Measurements from ENCODE around the gene FLVCR2.

DNA sequence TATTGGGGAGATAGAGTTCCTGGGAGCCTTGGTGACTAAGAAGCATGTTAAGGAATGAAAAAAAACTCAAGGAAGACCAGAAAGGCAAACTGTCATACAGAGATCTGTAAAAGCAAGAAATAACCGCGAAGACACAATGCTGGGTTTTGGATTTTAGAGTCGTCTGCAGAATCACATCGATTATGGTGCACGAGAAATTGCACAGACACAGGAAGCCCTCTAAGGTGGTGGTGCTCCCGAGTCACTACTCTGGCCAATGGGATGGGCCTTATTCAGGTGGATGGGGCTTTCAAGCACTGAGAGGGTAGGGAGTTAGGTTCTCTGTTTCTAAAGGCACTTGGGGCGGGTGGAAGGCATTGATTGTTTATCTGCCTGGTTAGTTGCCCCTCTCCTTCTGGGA, 10.3 kb upstream of the FLVCR2 start:
- TF ChIP-seq FOXK2 (IDR thresholded peaks at IDR 0.05) (no peak), TARDBP (IDR thresholded peaks at IDR 0.05) (no peak), SUZ12 (IDR thresholded peaks at IDR 0.05) (no peak), FOXA1 (IDR thresholded peaks at IDR 0.05) (no peak), ZNF384 (IDR thresholded peaks at IDR 0.05) (no peak), FOXM1 (IDR thresholded peaks at IDR 0.05; ENCODE audit: borderline replicate concordance) (no peak), HDGF (IDR thresholded peaks at IDR 0.05; ENCODE audit: borderline replicate concordance) (no peak), ELF4 (IDR thresholded peaks at IDR 0.05) (no peak), NFRKB (IDR thresholded peaks at IDR 0.05) (no peak), SP1 (IDR thresholded peaks at IDR 0.05) (no peak), ARNT (IDR thresholded peaks at IDR 0.05) (no peak), CTBP1 (IDR thresholded peaks at IDR 0.05; ENCODE audit: borderline replicate concordance) (no peak), LEF1 (IDR thresholded peaks at IDR 0.05; ENCODE audit: borderline replicate concordance) (no peak), BHLHE40 (IDR thresholded peaks at IDR 0.05; ENCODE audit: borderline replicate concordance) (no peak)

Measured in HEK293T (cell line).